Progenitor cell of endocrine pancreas (in vitro differentiated cells): Measurements from ENCODE around the gene TEKT2. TPM values are rescaled to one million over a fixed set of nuclear protein-coding genes. Genes with fewer than 3 reads are reported as not detected.

ENCODE experiments used
- DNase-seq: peaks from one replicate; pipeline ENCODE4 v3.0.0; 2021; ENCODE audit warnings: low spot score; ENCODE audit not compliant: unreplicated experiment
- H3K27ac Mint-ChIP-seq: 2 replicates; pipeline ENCODE4 v1.8.0; 2021; ENCODE audit warnings: mild to moderate bottlenecking, moderate library complexity, mixed read lengths
- H3K27me3 Mint-ChIP-seq: 2 replicates; pipeline ENCODE4 v1.8.0; 2021; ENCODE audit warnings: mixed read lengths
- H3K36me3 Mint-ChIP-seq: 2 replicates; pipeline ENCODE4 v1.8.0; 2022; ENCODE audit warnings: mixed read lengths; ENCODE audit not compliant: insufficient read depth
- H3K4me1 Mint-ChIP-seq: 2 replicates; pipeline ENCODE4 v1.8.0; 2021; ENCODE audit warnings: low read depth, mixed read lengths
- H3K4me3 Mint-ChIP-seq: 2 replicates; pipeline ENCODE4 v1.8.0; 2021; ENCODE audit warnings: low read depth, mild to moderate bottlenecking, moderate library complexity, mixed read lengths
- H3K9me3 Mint-ChIP-seq: 2 replicates; pipeline ENCODE4 v1.8.0; 2021; ENCODE audit warnings: low read depth, mixed read lengths
- total RNA-seq: library from RNA; stranded (reverse); gene quantifications from 2 replicates; pipeline ENCODE4 v1.2.1, GENCODE V29; 2021
- TF ChIP-seq, protein P1 (sequence below): fragments of 200-600 bp; sonication (generic); IDR thresholded peaks from one replicate; pipeline ENCODE4 v1.5.0; 2021; ENCODE audit warnings: antibody characterized with exemption, mild to moderate bottlenecking; ENCODE audit not compliant: unreplicated experiment

The TEKT2 gene
- total RNA-seq, 1 donor from 2014 or later = 20.2 TPM

DNA sequence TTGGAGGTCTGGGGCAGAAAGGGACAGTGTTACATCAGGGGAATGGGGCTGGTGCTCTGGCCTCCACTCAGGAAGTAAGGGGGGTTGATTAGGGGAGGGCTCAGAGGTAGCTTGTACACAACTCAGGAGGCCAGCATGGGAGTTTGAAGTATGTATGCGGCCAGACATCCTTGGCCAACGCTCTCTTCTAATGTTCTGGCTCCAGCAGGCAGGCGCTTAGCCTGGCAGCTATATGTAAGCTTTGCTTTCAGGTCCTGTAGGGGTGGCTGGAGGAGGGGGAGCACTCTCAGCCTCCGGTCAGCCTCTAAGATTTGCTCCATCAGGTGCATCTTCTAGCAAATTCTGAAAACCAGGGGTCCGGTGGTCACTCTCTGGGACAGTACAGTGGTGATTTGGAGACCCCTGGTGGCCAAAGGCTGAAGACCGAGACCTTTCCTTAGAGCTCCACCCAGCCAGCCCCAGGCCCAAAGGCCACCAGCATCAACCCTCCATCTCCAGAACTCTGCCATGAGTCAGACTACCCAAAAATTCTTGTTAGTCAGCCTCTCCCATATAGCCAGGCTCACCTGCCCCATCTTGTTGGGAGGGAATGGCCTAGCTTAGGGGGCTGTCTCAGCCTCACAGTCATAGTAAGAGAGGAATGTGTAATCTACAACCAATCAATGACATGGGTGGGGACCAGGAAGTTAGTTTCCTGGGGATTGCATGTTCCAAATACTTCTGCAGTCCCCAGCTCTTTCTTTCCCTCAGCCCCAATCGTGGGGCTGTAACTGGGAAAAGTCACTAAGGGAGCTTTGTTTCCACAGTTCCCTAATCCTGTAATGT, 50.8 kb downstream of the TEKT2 start:
- Mint-ChIP-seq H3K9me3 (no peaks in the 10 kb centered on the region), H3K36me3 (peaks cover 4% of the 10 kb centered on the region), H3K4me3 (no peak overlapping the region), H3K27me3 (no peaks in the 10 kb centered on the region), H3K4me1 (peaks cover 7% of the 10 kb centered on the region), H3K27ac (peak overlapping the region; percentile 91)
- peak; percentile 60 for DNase-seq
- TF ChIP-seq, protein P1, sequence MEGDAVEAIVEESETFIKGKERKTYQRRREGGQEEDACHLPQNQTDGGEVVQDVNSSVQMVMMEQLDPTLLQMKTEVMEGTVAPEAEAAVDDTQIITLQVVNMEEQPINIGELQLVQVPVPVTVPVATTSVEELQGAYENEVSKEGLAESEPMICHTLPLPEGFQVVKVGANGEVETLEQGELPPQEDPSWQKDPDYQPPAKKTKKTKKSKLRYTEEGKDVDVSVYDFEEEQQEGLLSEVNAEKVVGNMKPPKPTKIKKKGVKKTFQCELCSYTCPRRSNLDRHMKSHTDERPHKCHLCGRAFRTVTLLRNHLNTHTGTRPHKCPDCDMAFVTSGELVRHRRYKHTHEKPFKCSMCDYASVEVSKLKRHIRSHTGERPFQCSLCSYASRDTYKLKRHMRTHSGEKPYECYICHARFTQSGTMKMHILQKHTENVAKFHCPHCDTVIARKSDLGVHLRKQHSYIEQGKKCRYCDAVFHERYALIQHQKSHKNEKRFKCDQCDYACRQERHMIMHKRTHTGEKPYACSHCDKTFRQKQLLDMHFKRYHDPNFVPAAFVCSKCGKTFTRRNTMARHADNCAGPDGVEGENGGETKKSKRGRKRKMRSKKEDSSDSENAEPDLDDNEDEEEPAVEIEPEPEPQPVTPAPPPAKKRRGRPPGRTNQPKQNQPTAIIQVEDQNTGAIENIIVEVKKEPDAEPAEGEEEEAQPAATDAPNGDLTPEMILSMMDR = peak; percentile 81

GRCh38 chr1:36135330-36135667, 51.4 kb downstream of the TEKT2 start:
- TF ChIP-seq, protein P1 = no peak
- H3K36me3 Mint-ChIP-seq = peaks cover 6% of the 10 kb centered on the region
- DNase-seq = no peak
- no peaks in the 10 kb centered on the region for H3K27me3 Mint-ChIP-seq
- peak overlapping the region; percentile 91 for H3K27ac Mint-ChIP-seq
- no peaks in the 10 kb centered on the region for H3K9me3 Mint-ChIP-seq
- H3K4me1 Mint-ChIP-seq = peaks cover 7% of the 10 kb centered on the region
- H3K4me3 Mint-ChIP-seq = no peak overlapping the region

GRCh38 chr1:36135796-36136195, 51.9 kb downstream of the TEKT2 start:
- no peak for DNase-seq
- Mint-ChIP-seq H3K36me3 (peaks cover 6% of the 10 kb centered on the region), H3K4me3 (no peak overlapping the region), H3K27me3 (no peaks in the 10 kb centered on the region), H3K4me1 (peaks cover 7% of the 10 kb centered on the region), H3K9me3 (no peaks in the 10 kb centered on the region), H3K27ac (peak overlapping the region; percentile 54)
- TF ChIP-seq, protein P1 = no peak

DNA sequence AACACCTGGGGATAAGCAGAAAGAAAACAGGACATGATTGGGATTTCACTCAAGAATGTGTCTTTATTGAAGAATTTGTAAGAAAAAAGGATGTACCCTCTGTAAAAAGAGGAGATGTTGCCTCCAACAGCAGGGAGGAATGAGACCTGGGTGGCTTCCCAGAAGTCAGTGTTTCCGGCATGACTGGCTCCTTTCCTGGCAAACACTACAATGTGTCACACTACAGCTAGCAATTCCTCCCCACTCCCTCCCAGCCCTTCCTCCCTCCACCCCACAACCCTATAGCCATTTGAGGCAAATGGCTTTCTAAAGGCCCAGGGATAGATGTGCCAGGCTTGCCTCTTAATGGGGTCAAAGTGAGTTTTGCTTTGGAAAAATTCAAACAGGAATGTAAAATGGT, 52.6 kb downstream of the TEKT2 start:
- Mint-ChIP-seq H3K4me3 (no peak overlapping the region), H3K27ac (no peak overlapping the region), H3K9me3 (no peaks in the 10 kb centered on the region), H3K4me1 (peaks cover 7% of the 10 kb centered on the region), H3K36me3 (peaks cover 6% of the 10 kb centered on the region), H3K27me3 (no peaks in the 10 kb centered on the region)
- TF ChIP-seq, protein P1 = no peak
- no peak for DNase-seq

- Mint-ChIP-seq H3K27me3 (no peaks in the 10 kb centered on the region), H3K27ac (no peak overlapping the region), H3K4me1 (peaks cover 9% of the 10 kb centered on the region), H3K36me3 (peaks cover 6% of the 10 kb centered on the region), H3K9me3 (no peaks in the 10 kb centered on the region), H3K4me3 (no peak overlapping the region)
- no peak for DNase-seq
- TF ChIP-seq, protein P1 = no peak
These were observed 53.3 kb downstream of the TEKT2 start for GRCh38 chr1:36137226-36137625.
